HCT116 (cell line): ENCODE data around the gene STEAP4. TPM values are rescaled to one million over a fixed set of nuclear protein-coding genes. Genes with fewer than 3 reads are reported as not detected.

Source experiments
- ATAC-seq: fragments of 200-7000 bp; cut with Tn5 transposase; 2 replicates; pipeline ENCODE4 v1.9.1; 2020; ENCODE audit warnings: mild to moderate bottlenecking, moderate library complexity
- BruUV-seq: library from RNA; stranded (reverse); fragments of 400-500 nt; replicated peaks from 2 replicates; lab custom pipeline; 2021; lab: Mats Ljungman, UMichigan
- CTCF ChIA-PET: fragments of 300-600 bp; sonication (Branson Sonifier 250); formaldehyde crosslinking; loops from one replicate; lab custom pipeline; 2021; ENCODE audit warnings: antibody characterized with exemption; lab: Charles Lee
- POLR2A ChIA-PET: fragments of 300-600, 350-600 bp; sonication (Branson Sonifier 250); formaldehyde crosslinking; loops from one replicate; lab custom pipeline; 2021; ENCODE audit warnings: antibody characterized with exemption; lab: Charles Lee
- RAD21 ChIA-PET, 2 experiments: fragments of 300-600 bp; sonication (Branson Sonifier 250); formaldehyde crosslinking; loops; one replicate each; lab custom pipeline; 2023; ENCODE audit warnings: low total read pairs in 2 of 2; ENCODE audit not compliant: uncharacterized antibody in 2 of 2, unreplicated experiment in 2 of 2, low non-redundant PET in 1 of 2; lab: Charles Lee
- DNase-seq: peaks from one replicate; pipeline ENCODE4 v3.0.0-alpha.2; 2010; ENCODE audit warnings: low read depth, low spot score
- H2AFZ ChIP-seq: fragments of 200-600 bp; shearing (Covaris generic), sonication (generic); 2 replicates; pipeline ENCODE4 v1.6.1; 2017; ENCODE audit warnings: low read depth, mixed run types, mixed read lengths, antibody characterized with exemption, low read length; ENCODE audit not compliant: poor library complexity, severe bottlenecking
- H3K27ac ChIP-seq: 2 replicates; pipeline ENCODE4 v1.5.1; 2012; ENCODE audit warnings: low read depth, low read length
- H3K27me3 ChIP-seq: fragments of 200-600 bp; sonication (generic); 2 replicates; pipeline ENCODE4 v1.6.1; 2016; ENCODE audit warnings: mixed run types, low read length, mixed read lengths; ENCODE audit not compliant: insufficient read depth
- H3K36me3 ChIP-seq, 2 experiments: fragments of 200-500 bp in 1 of 2; fragments of 200-600 bp in 1 of 2; sonication (Bioruptor generic) in 1 of 2; sonication (generic) in 1 of 2; 2 replicates each; pipeline versions ENCODE4 v1.5.1 to v1.6.1; 2014 to 2016; ENCODE audit warnings: low read length in 2 of 2, inconsistent platforms in 1 of 2, mixed read lengths in 1 of 2, mixed run types in 1 of 2; ENCODE audit not compliant: insufficient read depth in 2 of 2, control insufficient read depth in 1 of 2
- H3K4me1 ChIP-seq, 2 experiments: fragments of 200-600 bp in 1 of 2; sonication (generic) in 1 of 2; 2 replicates each; pipeline versions ENCODE4 v1.5.1 to v1.6.1; 2012 to 2017; ENCODE audit warnings: low read length in 2 of 2, inconsistent platforms in 1 of 2, mild to moderate bottlenecking in 1 of 2, mixed read lengths in 1 of 2, mixed run types in 1 of 2, moderate library complexity in 1 of 2; ENCODE audit not compliant: insufficient read depth in 2 of 2, control insufficient read depth in 1 of 2
- H3K4me2 ChIP-seq: fragments of 200-600 bp; sonication (generic); 2 replicates; pipeline ENCODE4 v1.6.1; 2017; ENCODE audit warnings: mixed run types, low read length, mixed read lengths
- H3K4me3 ChIP-seq, 2 experiments: fragments of 200-600 bp in 1 of 2; sonication (generic) in 1 of 2; replicated peaks in 1 of 2; 2 replicates each; pipeline ENCODE4 v1.5.1; 2011 to 2016; ENCODE audit warnings: low read length in 2 of 2, control low read depth in 1 of 2, low read depth in 1 of 2, mild to moderate bottlenecking in 1 of 2, mixed read lengths in 1 of 2, mixed run types in 1 of 2
- H3K79me2 ChIP-seq: fragments of 200-600 bp; sonication (generic); 2 replicates; pipeline ENCODE4 v1.6.1; 2017; ENCODE audit warnings: mild to moderate bottlenecking, mixed run types, low read length, moderate library complexity, mixed read lengths; ENCODE audit not compliant: insufficient read depth
- H3K9ac ChIP-seq: fragments of 200-600 bp; sonication (generic); 2 replicates; pipeline ENCODE4 v1.6.1; 2016; ENCODE audit warnings: low read length, mixed read lengths
- H3K9me2 ChIP-seq: fragments of 200-600 bp; sonication (generic), shearing (Covaris generic); 2 replicates; pipeline ENCODE4 v1.6.1; 2017; ENCODE audit warnings: mixed run types, mild to moderate bottlenecking, moderate library complexity; ENCODE audit not compliant: insufficient read depth
- H3K9me3 ChIP-seq, 2 experiments: fragments of 200-500 bp in 1 of 2; fragments of 200-600 bp in 1 of 2; sonication (Bioruptor generic) in 1 of 2; sonication (generic) in 1 of 2; 2 replicates each; pipeline ENCODE4 v1.6.1; 2014 to 2017; ENCODE audit warnings: low read length in 2 of 2, mixed read lengths in 2 of 2, inconsistent platforms in 1 of 2, low read depth in 1 of 2, mild to moderate bottlenecking in 1 of 2, mixed run types in 1 of 2, moderate library complexity in 1 of 2; ENCODE audit not compliant: control insufficient read depth in 1 of 2, insufficient read depth in 1 of 2
- H4K20me1 ChIP-seq: fragments of 200-600 bp; sonication (generic), shearing (Covaris generic); 2 replicates; pipeline ENCODE4 v1.6.1; 2017; ENCODE audit warnings: mixed run types, mild to moderate bottlenecking, moderate library complexity; ENCODE audit not compliant: insufficient read depth
- CBX3 ChIP-seq: IDR thresholded peaks from 2 replicates; pipeline ENCODE4 v1.6.1; 2012; ENCODE audit warnings: low read depth
- CEBPB ChIP-seq: IDR thresholded peaks from 2 replicates; pipeline ENCODE4 v1.6.1; 2012; ENCODE audit warnings: low read depth
- EGR1 ChIP-seq: IDR thresholded peaks from 2 replicates; pipeline ENCODE4 v1.6.1; 2012; ENCODE audit warnings: low read depth
- ELF1 ChIP-seq: IDR thresholded peaks from 2 replicates; pipeline ENCODE4 v1.6.1; 2012; ENCODE audit warnings: low read depth, borderline replicate concordance
- EZH2 ChIP-seq: fragments of 200-600 bp; sonication (generic); IDR thresholded peaks from 2 replicates; pipeline ENCODE4 v1.6.1; 2017; ENCODE audit warnings: antibody characterized with exemption, mixed run types
- EZH2phosphoT487 ChIP-seq: fragments of 200-600 bp; IDR thresholded peaks from 2 replicates; pipeline ENCODE4 v1.6.1; 2018; ENCODE audit warnings: antibody characterized with exemption, borderline replicate concordance
- FOSL1 ChIP-seq: IDR thresholded peaks from 2 replicates; pipeline ENCODE4 v1.6.1; 2012; ENCODE audit warnings: low read depth
- JUND ChIP-seq: IDR thresholded peaks from 2 replicates; pipeline ENCODE4 v1.6.1; 2012
- POLR2A ChIP-seq: IDR thresholded peaks from 2 replicates; pipeline ENCODE4 v1.7.0; 2011; ENCODE audit warnings: borderline replicate concordance; ENCODE audit not compliant: insufficient read depth, insufficient read length; ENCODE audit errors: extremely low read depth
- POLR2AphosphoS5 ChIP-seq: IDR thresholded peaks from 2 replicates; pipeline ENCODE4 v1.6.1; 2011; ENCODE audit warnings: mild to moderate bottlenecking, low read depth, low read length, moderate library complexity
- RAD21 ChIP-seq: IDR thresholded peaks from 2 replicates; pipeline ENCODE4 v1.6.1; 2012; ENCODE audit warnings: low read depth, mild to moderate bottlenecking
- SIN3A ChIP-seq: IDR thresholded peaks from 2 replicates; pipeline ENCODE4 v1.6.1; 2012; ENCODE audit warnings: low read depth
- YY1 ChIP-seq: IDR thresholded peaks from 2 replicates; pipeline ENCODE4 v1.6.1; 2011; ENCODE audit warnings: low read length, low read depth, moderate library complexity, mild to moderate bottlenecking; ENCODE audit not compliant: insufficient replicate concordance; ENCODE audit errors: extremely low read depth
- ZFX ChIP-seq: fragments of 450-650 bp; IDR thresholded peaks from 2 replicates; pipeline ENCODE4 v1.6.1; 2017
- ZNF274 ChIP-seq: fragments of 200-500 bp; sonication (Bioruptor generic); IDR thresholded peaks from 2 replicates; pipeline ENCODE4 v1.6.1; 2014; ENCODE audit warnings: mild to moderate bottlenecking, low read depth, low read length, inconsistent platforms
- intact Hi-C: fragments of 100-400 bp; cut with micrococcal nuclease; formaldehyde crosslinking; loops from 2 replicates; pipeline ENCODE4 v1.10.0; 2022
- total RNA-seq: library from RNA; stranded (reverse); gene quantifications from one replicate; pipeline ENCODE4 v1.2.1, GENCODE V29; 2021; ENCODE audit not compliant: unreplicated experiment
- TF ChIP-seq, protein P1 (sequence below): IDR thresholded peaks from 2 replicates; pipeline ENCODE4 v1.6.1; 2012
- TF ChIP-seq, protein P2 (sequence below), 3 experiments: fragments of 200-600 bp in 1 of 3; sonication (generic) in 1 of 3; IDR thresholded peaks in 2 of 3; conservative IDR thresholded peaks in 1 of 3; 2 replicates each; pipeline ENCODE4 v1.5.1; 2012 to 2017; ENCODE audit warnings: low read depth in 2 of 3, low read length in 2 of 3, antibody characterized with exemption in 1 of 3, borderline replicate concordance in 1 of 3, control low read depth in 1 of 3, mild to moderate bottlenecking in 1 of 3, mixed read lengths in 1 of 3, mixed run types in 1 of 3, moderate library complexity in 1 of 3; ENCODE audit not compliant: insufficient read depth in 1 of 3
- TF ChIP-seq, protein P3 (sequence below): IDR thresholded peaks from 2 replicates; pipeline ENCODE4 v1.6.1; 2011; ENCODE audit warnings: mild to moderate bottlenecking, low read length, moderate library complexity; ENCODE audit not compliant: insufficient replicate concordance; ENCODE audit errors: extremely low read depth
- TF ChIP-seq, protein P4 (sequence below): IDR thresholded peaks from 2 replicates; pipeline ENCODE4 v1.6.1; 2012; ENCODE audit warnings: low read depth
- TF ChIP-seq, protein P5 (sequence below): IDR thresholded peaks from 2 replicates; pipeline ENCODE4 v1.6.1; 2012

The STEAP4 gene
- total RNA-seq, 1 experiment from 2014 or later, result 0.15 TPM

DNA sequence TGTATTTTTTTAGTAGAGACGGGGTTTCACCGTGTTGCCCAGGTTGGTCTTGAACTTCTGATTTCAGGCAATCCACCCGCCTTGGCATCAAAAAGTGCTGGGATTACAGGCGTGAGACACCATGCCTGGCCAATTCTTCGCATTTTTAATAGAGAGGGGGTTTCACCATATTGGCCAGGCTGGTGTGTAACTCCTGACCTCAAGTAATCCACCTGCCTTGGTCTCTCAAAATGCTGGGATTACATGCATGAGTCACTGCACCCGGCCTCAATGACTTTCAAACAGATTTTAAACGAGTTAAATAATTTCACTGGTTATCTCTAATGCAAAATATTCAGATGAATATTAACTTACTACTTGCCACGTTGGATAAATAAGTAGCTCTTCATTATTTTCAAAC lies 37.6 kb upstream of the STEAP4 start:
- DNase-seq, result no peak
- H3K9me3 ChIP-seq, result no peaks in the 10 kb centered on the region
- no peaks in the 10 kb centered on the region for H3K4me1 ChIP-seq
- H3K27ac ChIP-seq, result no peak overlapping the region
- H3K36me3 ChIP-seq, result no peaks in the 10 kb centered on the region
- H3K9ac ChIP-seq, result no peak overlapping the region
- H3K4me3 ChIP-seq, result no peak overlapping the region
- no peak overlapping the region for H3K4me2 ChIP-seq
- ChIA-PET RAD21 (no interaction called here), CTCF (no interaction called here), POLR2A (no interaction called here)
- ATAC-seq, result no peak
- intact Hi-C loops, result no loop called here
- no TSS peak for BruUV-seq
- H3K9me2 ChIP-seq, result no peaks in the 10 kb centered on the region
- no peaks in the 10 kb centered on the region for H3K79me2 ChIP-seq
- no peak for TF ChIP-seq ZNF274
- TF ChIP-seq ELF1, result no peak
- no peak for TF ChIP-seq YY1
- TF ChIP-seq, protein P1, sequence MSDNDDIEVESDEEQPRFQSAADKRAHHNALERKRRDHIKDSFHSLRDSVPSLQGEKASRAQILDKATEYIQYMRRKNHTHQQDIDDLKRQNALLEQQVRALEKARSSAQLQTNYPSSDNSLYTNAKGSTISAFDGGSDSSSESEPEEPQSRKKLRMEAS, result no peak
- TF ChIP-seq EZH2, result no peak
- TF ChIP-seq CEBPB, result no peak
- TF ChIP-seq, protein P2, sequence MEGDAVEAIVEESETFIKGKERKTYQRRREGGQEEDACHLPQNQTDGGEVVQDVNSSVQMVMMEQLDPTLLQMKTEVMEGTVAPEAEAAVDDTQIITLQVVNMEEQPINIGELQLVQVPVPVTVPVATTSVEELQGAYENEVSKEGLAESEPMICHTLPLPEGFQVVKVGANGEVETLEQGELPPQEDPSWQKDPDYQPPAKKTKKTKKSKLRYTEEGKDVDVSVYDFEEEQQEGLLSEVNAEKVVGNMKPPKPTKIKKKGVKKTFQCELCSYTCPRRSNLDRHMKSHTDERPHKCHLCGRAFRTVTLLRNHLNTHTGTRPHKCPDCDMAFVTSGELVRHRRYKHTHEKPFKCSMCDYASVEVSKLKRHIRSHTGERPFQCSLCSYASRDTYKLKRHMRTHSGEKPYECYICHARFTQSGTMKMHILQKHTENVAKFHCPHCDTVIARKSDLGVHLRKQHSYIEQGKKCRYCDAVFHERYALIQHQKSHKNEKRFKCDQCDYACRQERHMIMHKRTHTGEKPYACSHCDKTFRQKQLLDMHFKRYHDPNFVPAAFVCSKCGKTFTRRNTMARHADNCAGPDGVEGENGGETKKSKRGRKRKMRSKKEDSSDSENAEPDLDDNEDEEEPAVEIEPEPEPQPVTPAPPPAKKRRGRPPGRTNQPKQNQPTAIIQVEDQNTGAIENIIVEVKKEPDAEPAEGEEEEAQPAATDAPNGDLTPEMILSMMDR (IDR thresholded peaks at IDR 0.05 in 2 of 3, conservative IDR thresholded peaks at IDR 0.05 in 1 of 3; ENCODE audit: borderline replicate concordance in 1 of 3, insufficient read depth in 1 of 3, low read depth in 2 of 3, low read length in 2 of 3), result no peak
- no peak for TF ChIP-seq POLR2A
- TF ChIP-seq SIN3A, result no peak
- no peak for TF ChIP-seq CBX3
- TF ChIP-seq EGR1, result no peak
- TF ChIP-seq EZH2phosphoT487, result no peak
- TF ChIP-seq, protein P3, sequence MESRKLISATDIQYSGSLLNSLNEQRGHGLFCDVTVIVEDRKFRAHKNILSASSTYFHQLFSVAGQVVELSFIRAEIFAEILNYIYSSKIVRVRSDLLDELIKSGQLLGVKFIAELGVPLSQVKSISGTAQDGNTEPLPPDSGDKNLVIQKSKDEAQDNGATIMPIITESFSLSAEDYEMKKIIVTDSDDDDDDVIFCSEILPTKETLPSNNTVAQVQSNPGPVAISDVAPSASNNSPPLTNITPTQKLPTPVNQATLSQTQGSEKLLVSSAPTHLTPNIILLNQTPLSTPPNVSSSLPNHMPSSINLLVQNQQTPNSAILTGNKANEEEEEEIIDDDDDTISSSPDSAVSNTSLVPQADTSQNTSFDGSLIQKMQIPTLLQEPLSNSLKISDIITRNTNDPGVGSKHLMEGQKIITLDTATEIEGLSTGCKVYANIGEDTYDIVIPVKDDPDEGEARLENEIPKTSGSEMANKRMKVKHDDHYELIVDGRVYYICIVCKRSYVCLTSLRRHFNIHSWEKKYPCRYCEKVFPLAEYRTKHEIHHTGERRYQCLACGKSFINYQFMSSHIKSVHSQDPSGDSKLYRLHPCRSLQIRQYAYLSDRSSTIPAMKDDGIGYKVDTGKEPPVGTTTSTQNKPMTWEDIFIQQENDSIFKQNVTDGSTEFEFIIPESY, result no peak
- no peak for TF ChIP-seq ZFX
- TF ChIP-seq, protein P4, sequence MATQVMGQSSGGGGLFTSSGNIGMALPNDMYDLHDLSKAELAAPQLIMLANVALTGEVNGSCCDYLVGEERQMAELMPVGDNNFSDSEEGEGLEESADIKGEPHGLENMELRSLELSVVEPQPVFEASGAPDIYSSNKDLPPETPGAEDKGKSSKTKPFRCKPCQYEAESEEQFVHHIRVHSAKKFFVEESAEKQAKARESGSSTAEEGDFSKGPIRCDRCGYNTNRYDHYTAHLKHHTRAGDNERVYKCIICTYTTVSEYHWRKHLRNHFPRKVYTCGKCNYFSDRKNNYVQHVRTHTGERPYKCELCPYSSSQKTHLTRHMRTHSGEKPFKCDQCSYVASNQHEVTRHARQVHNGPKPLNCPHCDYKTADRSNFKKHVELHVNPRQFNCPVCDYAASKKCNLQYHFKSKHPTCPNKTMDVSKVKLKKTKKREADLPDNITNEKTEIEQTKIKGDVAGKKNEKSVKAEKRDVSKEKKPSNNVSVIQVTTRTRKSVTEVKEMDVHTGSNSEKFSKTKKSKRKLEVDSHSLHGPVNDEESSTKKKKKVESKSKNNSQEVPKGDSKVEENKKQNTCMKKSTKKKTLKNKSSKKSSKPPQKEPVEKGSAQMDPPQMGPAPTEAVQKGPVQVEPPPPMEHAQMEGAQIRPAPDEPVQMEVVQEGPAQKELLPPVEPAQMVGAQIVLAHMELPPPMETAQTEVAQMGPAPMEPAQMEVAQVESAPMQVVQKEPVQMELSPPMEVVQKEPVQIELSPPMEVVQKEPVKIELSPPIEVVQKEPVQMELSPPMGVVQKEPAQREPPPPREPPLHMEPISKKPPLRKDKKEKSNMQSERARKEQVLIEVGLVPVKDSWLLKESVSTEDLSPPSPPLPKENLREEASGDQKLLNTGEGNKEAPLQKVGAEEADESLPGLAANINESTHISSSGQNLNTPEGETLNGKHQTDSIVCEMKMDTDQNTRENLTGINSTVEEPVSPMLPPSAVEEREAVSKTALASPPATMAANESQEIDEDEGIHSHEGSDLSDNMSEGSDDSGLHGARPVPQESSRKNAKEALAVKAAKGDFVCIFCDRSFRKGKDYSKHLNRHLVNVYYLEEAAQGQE, result no peak
- TF ChIP-seq, protein P5, sequence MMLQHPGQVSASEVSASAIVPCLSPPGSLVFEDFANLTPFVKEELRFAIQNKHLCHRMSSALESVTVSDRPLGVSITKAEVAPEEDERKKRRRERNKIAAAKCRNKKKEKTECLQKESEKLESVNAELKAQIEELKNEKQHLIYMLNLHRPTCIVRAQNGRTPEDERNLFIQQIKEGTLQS, result no peak
- no peak for TF ChIP-seq RAD21
- TF ChIP-seq JUND, result no peak
- no peak for TF ChIP-seq POLR2AphosphoS5
- TF ChIP-seq FOSL1, result no peak
- H3K27me3 ChIP-seq, result no peaks in the 10 kb centered on the region
- no peaks in the 10 kb centered on the region for H4K20me1 ChIP-seq
- no peak overlapping the region for H2AFZ ChIP-seq
